Gastroesophageal sphincter (tissue), 4 donors: Measurements from ENCODE around the gene OR2W1. TPM values are rescaled to one million over a fixed set of nuclear protein-coding genes. Genes with fewer than 3 reads are reported as not detected.

Experiments used
- ATAC-seq: fragments of 150-250 bp; one replicate; pipeline ENCODE4 v1.9.1; 2016; ENCODE audit warnings: mild to moderate bottlenecking, moderate library complexity
- H3K27ac ChIP-seq, 4 donors: fragments of 200-600 bp; sonication (generic) in 3 of 4; 1 replicate in 3 of 4; 2 replicates in 1 of 4; pipeline ENCODE4 v1.5.1; 2016 to 2019
- H3K27me3 ChIP-seq: fragments of 200-600 bp; sonication (generic); one replicate; pipeline ENCODE4 v1.5.1; 2019
- H3K36me3 ChIP-seq, 2 donors: fragments of 200-600 bp; sonication (generic); one replicate each; pipeline ENCODE4 v1.5.1; 2019; ENCODE audit warnings: control low read depth in 1 of 2
- H3K4me1 ChIP-seq, 3 donors: fragments of 200-600 bp; sonication (generic); 1 replicate in 2 of 3; 2 replicates in 1 of 3; pipeline ENCODE4 v1.5.1; 2016 to 2019; ENCODE audit warnings: control low read depth in 2 of 3
- H3K4me3 ChIP-seq, 2 donors: fragments of 200-600 bp; sonication (generic); one replicate each; pipeline ENCODE4 v1.5.1; 2019; ENCODE audit warnings: mild to moderate bottlenecking in 1 of 2, moderate library complexity in 1 of 2
- H3K9me3 ChIP-seq, 3 donors: fragments of 200-600 bp; sonication (generic); one replicate each; pipeline ENCODE4 v1.5.1; 2017 to 2019; ENCODE audit warnings: control low read depth in 2 of 3
- EP300 ChIP-seq: sonication (generic); formaldehyde crosslinking; IDR thresholded peaks from one replicate; pipeline ENCODE4 v1.6.1; 2017; ENCODE audit warnings: antibody characterized with exemption, mild to moderate bottlenecking
- POLR2A ChIP-seq, 2 donors: fragments of 450-650 bp; IDR thresholded peaks; one replicate each; pipeline ENCODE4 v1.6.1; 2017; ENCODE audit warnings: antibody characterized with exemption in 2 of 2, mild to moderate bottlenecking in 2 of 2, moderate library complexity in 1 of 2
- POLR2AphosphoS5 ChIP-seq: sonication (generic); formaldehyde crosslinking; IDR thresholded peaks from one replicate; pipeline ENCODE4 v1.6.1; 2017; ENCODE audit warnings: antibody characterized with exemption
- WGBS, 2 donors: methylation state at CpG; one replicate each; pipeline ENCODE4 v1.1.5; 2018; ENCODE audit warnings: low coverage in 1 of 2; 5-methylcytosine and 5-hydroxymethylcytosine counted together
- total RNA-seq, 4 donors: library from RNA; depleted of rRNA; stranded (reverse); fragments of >200 nt; gene quantifications; one replicate each; pipeline ENCODE4 v1.1.0, GENCODE V29; 2016
- TF ChIP-seq, protein P1 (sequence below), 4 experiments: fragments of 200-600 bp in 2 of 4; fragments of 450-650 bp in 2 of 4; sonication (generic) in 1 of 4; IDR thresholded peaks; one replicate each; pipeline ENCODE4 v1.5.1; 2017 to 2019; ENCODE audit warnings: antibody characterized with exemption in 4 of 4, mild to moderate bottlenecking in 2 of 4, moderate library complexity in 2 of 4

The OR2W1 gene
- total RNA-seq, 4 donors from 2014 or later, result not detected

DNA sequence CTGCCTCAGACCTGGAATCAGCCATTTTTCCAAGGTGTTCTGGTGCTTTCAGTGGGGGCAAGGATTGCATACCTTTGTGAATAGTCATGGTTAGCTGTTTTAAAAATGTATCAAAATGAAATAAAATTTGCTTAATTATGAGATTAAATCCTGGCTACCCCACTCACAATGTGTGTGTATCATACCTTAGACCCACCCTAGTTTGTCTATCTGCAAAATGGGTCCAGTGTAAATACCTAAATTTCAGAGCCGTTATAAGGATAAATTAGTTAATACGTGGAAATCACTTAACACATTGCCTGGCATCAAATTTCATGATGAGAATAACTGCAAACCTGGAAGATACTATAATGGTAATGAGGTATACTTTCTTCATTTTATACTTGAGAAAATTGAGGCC lies 36.9 kb downstream of the OR2W1 start:
- WGBS, 2 donors, result 72 to 79% methylated on average over 2 of the region's 2 CpGs
- H3K4me1 ChIP-seq, result peaks cover 0 to 22% (median 2%) of the 10 kb centered on the region in 3 donors
- H3K27ac ChIP-seq, result no peak overlapping the region
- H3K27me3 ChIP-seq, result no peaks in the 10 kb centered on the region
- no peaks in the 10 kb centered on the region for H3K36me3 ChIP-seq
- no peak overlapping the region for H3K4me3 ChIP-seq
- no peaks in the 10 kb centered on the region for H3K9me3 ChIP-seq
- TF ChIP-seq POLR2AphosphoS5 (no peak), POLR2A (IDR thresholded peaks at IDR 0.05) (no peak), EP300 (no peak)
- TF ChIP-seq, protein P1, sequence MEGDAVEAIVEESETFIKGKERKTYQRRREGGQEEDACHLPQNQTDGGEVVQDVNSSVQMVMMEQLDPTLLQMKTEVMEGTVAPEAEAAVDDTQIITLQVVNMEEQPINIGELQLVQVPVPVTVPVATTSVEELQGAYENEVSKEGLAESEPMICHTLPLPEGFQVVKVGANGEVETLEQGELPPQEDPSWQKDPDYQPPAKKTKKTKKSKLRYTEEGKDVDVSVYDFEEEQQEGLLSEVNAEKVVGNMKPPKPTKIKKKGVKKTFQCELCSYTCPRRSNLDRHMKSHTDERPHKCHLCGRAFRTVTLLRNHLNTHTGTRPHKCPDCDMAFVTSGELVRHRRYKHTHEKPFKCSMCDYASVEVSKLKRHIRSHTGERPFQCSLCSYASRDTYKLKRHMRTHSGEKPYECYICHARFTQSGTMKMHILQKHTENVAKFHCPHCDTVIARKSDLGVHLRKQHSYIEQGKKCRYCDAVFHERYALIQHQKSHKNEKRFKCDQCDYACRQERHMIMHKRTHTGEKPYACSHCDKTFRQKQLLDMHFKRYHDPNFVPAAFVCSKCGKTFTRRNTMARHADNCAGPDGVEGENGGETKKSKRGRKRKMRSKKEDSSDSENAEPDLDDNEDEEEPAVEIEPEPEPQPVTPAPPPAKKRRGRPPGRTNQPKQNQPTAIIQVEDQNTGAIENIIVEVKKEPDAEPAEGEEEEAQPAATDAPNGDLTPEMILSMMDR (IDR thresholded peaks at IDR 0.05), result no peak
- no peak for ATAC-seq

DNA sequence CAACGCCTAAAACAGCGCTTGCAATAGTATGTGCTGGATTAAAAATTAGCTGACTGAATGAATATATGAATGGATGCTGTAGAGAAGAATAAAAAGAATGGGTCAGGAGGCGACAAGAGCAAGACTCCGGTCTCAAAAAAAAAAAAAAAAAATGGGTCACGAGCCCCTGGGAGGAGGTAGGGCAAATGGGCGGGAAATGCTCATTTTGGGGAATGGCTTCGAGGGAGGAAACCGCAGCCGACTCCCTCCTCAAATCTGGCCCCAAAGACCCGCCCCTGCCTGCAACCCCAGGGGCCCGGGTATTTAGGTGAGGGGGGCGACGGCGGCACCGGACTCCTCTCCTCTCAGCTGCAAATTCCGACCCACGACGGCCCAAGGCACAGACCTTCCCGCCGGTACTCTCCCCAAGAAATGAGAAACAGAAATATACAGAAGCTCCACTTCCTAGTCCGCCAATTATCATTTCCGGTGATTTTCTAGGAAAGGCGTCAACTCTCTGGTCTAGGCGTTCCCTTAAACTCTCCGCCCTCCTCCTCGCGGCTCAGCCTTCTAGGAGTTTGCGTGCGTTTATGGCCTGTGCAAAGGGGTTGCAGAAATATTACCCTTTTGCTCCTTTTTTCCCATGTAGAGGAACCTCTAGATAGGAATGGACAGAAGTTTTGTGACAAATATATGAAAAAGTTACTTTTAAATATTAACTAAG lies 39.6 kb downstream of the OR2W1 start, which contains the start of gene ZNF311:
Gene ZNF311, minus strand, starts transcription at position 133 of the 703 bp plus-strand sequence. CDS start 1,361 bp downstream, outside the sequence.
- Histone ChIP-seq H3K36me3 (peaks cover 0 to 2% of the 10 kb centered on the region in 2 donors), H3K4me3 (peak within 1 kb of the TSS; percentile 56 to 78), H3K4me1 (peaks cover 0 to 11% (median 2%) of the 10 kb centered on the region in 3 donors), H3K9me3 (no peaks in the 10 kb centered on the region), H3K27me3 (no peaks in the 10 kb centered on the region), H3K27ac (peak within 1 kb of the TSS in 3 of 4 donors; percentile 59 to 80 (median 72))
- peak; percentile 90 for ATAC-seq
- TF ChIP-seq, protein P1 (IDR thresholded peaks at IDR 0.05), result no peak
- TF ChIP-seq POLR2A (IDR thresholded peaks at IDR 0.05), result peak in 1 of 2 donors; percentile 27
- TF ChIP-seq POLR2AphosphoS5, result peak; percentile 35
- 0 to 4% methylated on average over 15 to 29 of the region's 29 CpGs for WGBS, 2 donors

DNA sequence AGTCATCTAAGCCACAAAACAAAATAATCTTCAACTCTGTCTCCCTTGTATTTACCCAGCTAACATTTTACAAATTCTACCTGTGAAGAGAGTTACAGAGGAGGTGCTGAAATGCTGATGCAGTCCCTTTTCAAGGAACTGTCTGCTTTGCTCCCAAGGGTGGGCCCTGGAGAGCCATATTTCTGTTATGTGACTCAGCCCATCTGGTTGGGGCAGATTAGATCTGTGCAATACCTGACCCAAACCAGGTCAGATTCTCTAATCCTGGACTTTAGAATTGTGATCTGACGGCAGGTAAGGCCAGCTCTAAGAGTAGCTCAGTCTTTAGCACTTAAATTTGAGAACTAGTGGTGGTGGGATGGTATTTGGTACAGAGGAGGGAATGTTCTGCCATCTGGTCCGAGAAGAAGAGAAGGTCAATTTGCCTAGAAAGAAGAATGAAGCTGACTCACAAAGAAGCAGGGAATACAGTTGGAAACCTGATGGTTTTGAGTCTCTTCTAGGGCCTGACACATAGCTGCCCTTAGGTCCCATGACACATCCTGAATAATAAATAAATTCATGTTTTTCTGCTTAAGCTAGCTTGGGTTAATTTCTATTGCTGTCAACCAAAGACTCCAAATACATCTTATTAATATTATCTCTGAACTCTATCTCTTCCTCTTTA lies 48.0 kb downstream of the OR2W1 start:
- 80 to 81% methylated on average over 1 to 2 of the region's 2 CpGs for WGBS, 2 donors
- Histone ChIP-seq H3K4me1 (no peaks in the 10 kb centered on the region), H3K27ac (no peak overlapping the region), H3K4me3 (no peak overlapping the region), H3K27me3 (peaks cover 12% of the 10 kb centered on the region), H3K36me3 (peaks cover 0 to 23% of the 10 kb centered on the region in 2 donors), H3K9me3 (peaks cover 0 to 5% (median 0%) of the 10 kb centered on the region in 3 donors)
- no peak for ATAC-seq
- TF ChIP-seq POLR2A (IDR thresholded peaks at IDR 0.05) (no peak), POLR2AphosphoS5 (no peak), EP300 (no peak)
- TF ChIP-seq, protein P1 (IDR thresholded peaks at IDR 0.05), result no peak

DNA sequence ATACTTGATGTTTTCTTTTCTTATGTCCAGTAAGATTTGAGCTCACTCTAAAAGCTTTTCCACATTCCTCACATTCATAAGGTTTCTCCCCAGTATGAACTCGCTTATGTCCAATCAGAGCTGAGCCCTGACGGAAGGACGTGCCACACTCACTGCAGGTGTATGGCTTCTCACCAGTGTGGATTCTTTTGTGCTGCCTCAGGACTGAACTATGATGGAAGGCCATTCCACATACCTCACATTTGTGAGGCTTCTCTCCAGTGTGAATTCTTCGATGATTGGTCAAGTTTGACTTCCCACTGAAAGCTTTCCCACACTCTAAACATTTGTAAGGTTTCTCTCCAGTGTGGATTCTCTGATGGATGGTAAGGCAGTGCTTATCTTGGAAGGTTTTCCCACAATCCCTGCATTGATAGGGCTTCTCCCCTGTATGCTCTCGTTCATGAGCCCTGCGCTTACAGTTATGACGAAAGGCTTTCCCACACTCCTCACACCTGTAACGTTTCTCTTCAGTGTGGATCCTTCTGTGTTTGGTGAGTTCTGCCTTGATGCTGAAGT lies 49.8 kb downstream of the OR2W1 start:
- Histone ChIP-seq H3K4me1 (no peaks in the 10 kb centered on the region), H3K27me3 (peaks cover 19% of the 10 kb centered on the region), H3K27ac (no peak overlapping the region), H3K36me3 (peaks cover 0 to 19% of the 10 kb centered on the region in 2 donors), H3K4me3 (no peak overlapping the region), H3K9me3 (peaks cover 0 to 5% (median 0%) of the 10 kb centered on the region in 3 donors)
- ATAC-seq, result no peak
- TF ChIP-seq POLR2A (IDR thresholded peaks at IDR 0.05) (no peak), EP300 (no peak), POLR2AphosphoS5 (no peak)
- TF ChIP-seq, protein P1 (IDR thresholded peaks at IDR 0.05), result no peak
- 93 to 100% methylated on average over 3 to 8 of the region's 8 CpGs for WGBS, 2 donors

Other genes with a start within 250 kb of the OR2W1 start
- 10 to 100 TPM; 36.0 to 55.1 (median 37.4) TPM for gene TRIM27, start 121.2 kb downstream of the OR2W1 start, total RNA-seq
- gene ZNF311, start 39.9 kb downstream of the OR2W1 start, total RNA-seq, result 1 to 10 TPM in 1 of 4 donors, under 1 TPM in 3; 0.35 to 1.4 (median 0.88) TPM
- gene OR2B3, start 42.1 kb upstream of the OR2W1 start, total RNA-seq, result not detected
- not detected for gene OR2J1, start 54.3 kb upstream of the OR2W1 start, total RNA-seq
- gene OR2J3, start 62.9 kb upstream of the OR2W1 start, total RNA-seq, result not detected
- gene OR2J2, start 125.7 kb upstream of the OR2W1 start, total RNA-seq, result not detected